AG04450 (cell line): ENCODE measurements around the gene SLC25A29. TPM values are rescaled to one million over a fixed set of nuclear protein-coding genes. Genes with fewer than 3 reads are reported as not detected.

Experiments
- CTCF ChIA-PET: fragments of 300-600, 350-600 bp; formaldehyde crosslinking; extraction: SDS; loops from one replicate; lab custom pipeline; 2022; ENCODE audit warnings: antibody characterized with exemption, inconsistent platforms; lab: Charles Lee
- POLR2A ChIA-PET: fragments of 350-600 bp; formaldehyde crosslinking; extraction: SDS; loops from one replicate; lab custom pipeline; 2021; ENCODE audit warnings: antibody characterized with exemption, inconsistent platforms; lab: Yijun Ruan, JAX
- DNase-seq: peaks from one replicate; pipeline ENCODE4 v3.0.0-alpha.2; 2011; ENCODE audit warnings: low read depth, low spot score
- H3K27ac ChIP-seq: one replicate; pipeline ENCODE4 v1.5.1; 2012; ENCODE audit warnings: low read depth, low read length, control low read depth
- H3K27me3 ChIP-seq: one replicate; pipeline ENCODE4 v1.6.0; 2012; ENCODE audit warnings: low read length; ENCODE audit not compliant: control insufficient read depth, insufficient read depth
- H3K4me3 ChIP-seq: 2 replicates; pipeline ENCODE4 v1.5.1; 2011; ENCODE audit warnings: mild to moderate bottlenecking, low read depth, low read length, control low read depth
- H3K9me3 ChIP-seq: 2 replicates; pipeline ENCODE4 v1.5.1; 2012; ENCODE audit warnings: low read length; ENCODE audit not compliant: control insufficient read depth, insufficient read depth
- CTCF ChIP-seq: IDR thresholded peaks from 2 replicates; pipeline ENCODE4 v1.5.1; 2011; ENCODE audit warnings: low read depth, low read length, control low read depth, inconsistent platforms
- polyA plus RNA-seq: library from polyadenylated mRNA; depleted of rRNA; stranded (reverse); fragments of >200 nt; gene quantifications from 2 replicates; pipeline ENCODE4 v1.2.3, GENCODE V29; 2011

Gene SLC25A29
- polyA plus RNA-seq, 1 experiment: 21.3 TPM

GRCh38 chr14:100322138-100322957 is 16.1 kb upstream of the SLC25A29 start:
- no peak for DNase-seq
- Histone ChIP-seq H3K9me3 (no peaks in the 10 kb centered on the region), H3K27ac (no peak overlapping the region), H3K27me3 (no peaks in the 10 kb centered on the region), H3K4me3 (no peak overlapping the region)
- CTCF ChIA-PET: no interaction called here
- POLR2A ChIA-PET: interaction anchor here (0.6 kb wide), 1 partner anchor 38 kb away, joined by 3 read pairs; no protein-coding TSS in a partner anchor
- TF ChIP-seq CTCF: no peak

- no peak for TF ChIP-seq CTCF
- ChIA-PET POLR2A (no interaction called here), CTCF (no interaction called here)
- Histone ChIP-seq H3K27me3 (no peaks in the 10 kb centered on the region), H3K9me3 (no peaks in the 10 kb centered on the region), H3K4me3 (no peak overlapping the region), H3K27ac (no peak overlapping the region)
- no peak for DNase-seq
Observed at GRCh38 chr14:100321473-100322137, 15.4 kb upstream of the SLC25A29 start.

GRCh38 chr14:100320157-100320856 is 14.1 kb upstream of the SLC25A29 start:
- Histone ChIP-seq H3K9me3 (no peaks in the 10 kb centered on the region), H3K4me3 (no peak overlapping the region), H3K27ac (no peak overlapping the region), H3K27me3 (no peaks in the 10 kb centered on the region)
- ChIA-PET POLR2A (no interaction called here), CTCF (no interaction called here)
- DNase-seq: no peak
- no peak for TF ChIP-seq CTCF

GRCh38 chr14:100317912-100318808 is 11.9 kb upstream of the SLC25A29 start:
- DNase-seq: no peak
- no peaks in the 10 kb centered on the region for H3K27me3 ChIP-seq
- ChIA-PET POLR2A (no interaction called here), CTCF (no interaction called here)
- no peak overlapping the region for H3K4me3 ChIP-seq
- no peak overlapping the region for H3K27ac ChIP-seq
- peak; percentile 70 for TF ChIP-seq CTCF
- no peaks in the 10 kb centered on the region for H3K9me3 ChIP-seq
